22Rv1 (cell line): ENCODE data around the gene SRPK1.

Source experiments
- H3K27ac ChIP-seq: fragments of 450-650 bp; 2 replicates; pipeline ENCODE4 v1.5.1; 2017
- ZFX ChIP-seq: fragments of 450-650 bp; IDR thresholded peaks from 2 replicates; pipeline ENCODE4 v1.6.1; 2017; ENCODE audit warnings: antibody characterized with exemption, borderline replicate concordance
- TF ChIP-seq, protein P1 (sequence below): fragments of 450-650 bp; IDR thresholded peaks from 2 replicates; pipeline ENCODE4 v1.5.1; 2017; ENCODE audit warnings: mild to moderate bottlenecking

Gene SRPK1

DNA sequence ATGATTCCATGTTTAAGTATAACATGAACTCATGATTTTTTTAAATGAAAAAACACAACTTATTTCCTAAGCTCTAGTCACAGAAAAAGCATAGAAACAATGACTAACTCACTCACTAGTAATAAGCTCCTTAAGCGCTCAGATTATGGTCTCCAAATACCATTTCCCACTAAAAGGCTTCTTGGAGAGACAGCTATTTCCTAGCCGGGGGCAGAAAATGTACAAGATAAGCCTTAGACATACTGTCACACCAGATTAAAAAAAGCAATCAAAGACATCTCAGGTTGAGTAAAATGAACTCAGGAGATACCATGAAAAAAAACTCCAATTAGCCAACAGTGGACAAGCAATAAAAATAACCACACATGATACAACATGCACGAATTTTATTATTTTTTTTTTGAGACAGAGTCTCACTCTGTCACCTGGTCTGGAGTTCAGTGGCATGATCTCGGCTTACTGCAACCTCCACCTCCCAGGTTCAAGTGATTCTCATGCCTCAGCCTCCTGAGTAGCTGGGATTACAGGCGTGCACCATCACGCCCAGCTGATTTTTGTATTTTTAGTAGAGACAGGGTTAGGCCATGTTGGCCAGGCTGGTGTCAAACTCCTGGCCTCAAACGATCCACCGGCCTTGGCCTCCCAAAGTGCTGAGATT, 14.9 kb downstream of the SRPK1 start:
- H3K27ac ChIP-seq = no peak overlapping the region
- TF ChIP-seq, protein P1, sequence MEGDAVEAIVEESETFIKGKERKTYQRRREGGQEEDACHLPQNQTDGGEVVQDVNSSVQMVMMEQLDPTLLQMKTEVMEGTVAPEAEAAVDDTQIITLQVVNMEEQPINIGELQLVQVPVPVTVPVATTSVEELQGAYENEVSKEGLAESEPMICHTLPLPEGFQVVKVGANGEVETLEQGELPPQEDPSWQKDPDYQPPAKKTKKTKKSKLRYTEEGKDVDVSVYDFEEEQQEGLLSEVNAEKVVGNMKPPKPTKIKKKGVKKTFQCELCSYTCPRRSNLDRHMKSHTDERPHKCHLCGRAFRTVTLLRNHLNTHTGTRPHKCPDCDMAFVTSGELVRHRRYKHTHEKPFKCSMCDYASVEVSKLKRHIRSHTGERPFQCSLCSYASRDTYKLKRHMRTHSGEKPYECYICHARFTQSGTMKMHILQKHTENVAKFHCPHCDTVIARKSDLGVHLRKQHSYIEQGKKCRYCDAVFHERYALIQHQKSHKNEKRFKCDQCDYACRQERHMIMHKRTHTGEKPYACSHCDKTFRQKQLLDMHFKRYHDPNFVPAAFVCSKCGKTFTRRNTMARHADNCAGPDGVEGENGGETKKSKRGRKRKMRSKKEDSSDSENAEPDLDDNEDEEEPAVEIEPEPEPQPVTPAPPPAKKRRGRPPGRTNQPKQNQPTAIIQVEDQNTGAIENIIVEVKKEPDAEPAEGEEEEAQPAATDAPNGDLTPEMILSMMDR = no peak
- TF ChIP-seq ZFX = no peak

DNA sequence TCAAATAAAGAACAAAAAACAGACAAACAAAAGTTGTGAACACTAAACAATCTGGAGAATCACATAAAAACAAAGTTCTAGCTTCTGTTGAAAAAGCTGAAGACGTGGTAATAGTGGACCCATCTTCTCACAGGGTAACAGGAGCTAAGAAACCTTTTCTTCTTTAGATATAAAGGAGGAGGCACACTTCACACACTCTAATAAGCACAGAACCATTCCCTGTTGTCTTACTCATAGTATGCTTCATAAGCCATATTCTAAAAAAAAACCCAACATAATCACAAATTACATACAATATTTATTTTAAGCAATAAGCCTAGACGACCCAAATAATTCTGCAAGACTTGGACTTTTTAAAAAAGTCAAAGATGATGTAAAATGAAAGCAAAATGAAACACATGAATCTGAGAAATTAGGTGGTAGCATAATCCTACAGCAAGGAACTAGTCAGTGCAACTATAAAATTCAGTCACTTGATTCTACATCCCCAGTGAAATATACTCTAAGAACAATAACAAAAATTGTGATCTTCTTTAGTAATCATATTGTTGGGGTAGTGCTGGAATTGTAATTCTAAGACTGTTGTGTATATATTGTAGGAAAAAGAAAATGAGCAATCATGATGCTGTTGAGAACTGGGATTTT, 15.6 kb downstream of the SRPK1 start:
- TF ChIP-seq ZFX = no peak
- TF ChIP-seq, protein P1 = no peak
- no peak overlapping the region for H3K27ac ChIP-seq

DNA sequence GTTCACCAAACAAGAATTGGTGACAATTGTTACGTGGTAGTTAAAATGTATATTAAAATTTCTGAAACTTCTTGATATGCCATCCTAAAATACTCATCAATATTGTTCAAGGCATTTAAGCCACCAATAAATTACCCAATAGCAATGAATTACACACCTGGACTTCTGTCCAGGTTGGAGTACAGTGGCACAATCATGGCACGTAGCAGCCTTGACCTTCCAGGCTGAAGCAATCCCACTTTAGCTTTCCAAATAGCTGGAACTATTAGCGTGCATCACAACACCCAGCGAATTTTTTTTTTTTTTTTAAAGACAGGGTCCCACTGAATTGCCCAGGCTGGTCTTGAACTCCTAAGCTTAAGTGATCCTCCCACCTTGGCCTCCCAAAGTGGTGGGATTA, 17.2 kb downstream of the SRPK1 start:
- TF ChIP-seq ZFX = no peak
- TF ChIP-seq, protein P1 = no peak
- H3K27ac ChIP-seq = no peak overlapping the region

DNA sequence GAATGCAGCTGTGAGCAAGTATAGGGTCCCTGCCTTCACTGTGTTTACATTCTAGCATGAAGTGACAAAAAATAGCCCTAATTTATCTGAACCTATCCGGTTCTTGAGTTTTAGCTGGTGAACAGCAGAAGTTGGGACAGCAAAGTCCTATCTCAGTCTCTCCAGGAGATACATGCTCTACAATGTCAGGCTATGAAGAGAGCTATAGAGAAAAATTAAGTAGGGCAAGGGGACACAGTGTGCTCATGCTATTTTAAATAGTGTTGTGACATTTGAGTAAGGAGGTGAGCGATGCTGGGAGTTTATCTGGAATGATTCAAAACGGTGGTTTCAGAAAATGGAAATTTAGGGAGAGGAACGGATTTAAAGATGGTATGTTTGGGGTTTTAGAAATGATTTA, 20.4 kb downstream of the SRPK1 start:
- no peak overlapping the region for H3K27ac ChIP-seq
- TF ChIP-seq ZFX = no peak
- TF ChIP-seq, protein P1 = no peak

DNA sequence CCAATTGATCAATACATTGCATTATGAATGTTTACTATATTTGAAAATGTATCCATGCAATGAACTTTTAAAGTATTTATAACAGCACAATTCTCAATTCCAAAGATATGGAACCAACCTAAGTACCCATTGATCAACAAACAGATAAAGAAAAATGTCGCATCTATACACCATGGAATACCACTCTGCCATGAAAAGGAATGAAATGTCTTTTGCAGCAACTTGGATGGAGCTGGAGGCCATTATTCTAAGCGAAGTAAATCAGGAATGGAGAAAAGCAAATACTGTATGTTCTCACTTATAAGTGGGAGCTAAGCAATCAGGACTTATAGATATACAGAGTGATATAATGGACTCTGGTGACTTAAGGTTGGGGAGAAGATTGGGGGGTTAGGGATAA, 22.9 kb downstream of the SRPK1 start:
- TF ChIP-seq ZFX = no peak
- TF ChIP-seq, protein P1 = no peak

DNA sequence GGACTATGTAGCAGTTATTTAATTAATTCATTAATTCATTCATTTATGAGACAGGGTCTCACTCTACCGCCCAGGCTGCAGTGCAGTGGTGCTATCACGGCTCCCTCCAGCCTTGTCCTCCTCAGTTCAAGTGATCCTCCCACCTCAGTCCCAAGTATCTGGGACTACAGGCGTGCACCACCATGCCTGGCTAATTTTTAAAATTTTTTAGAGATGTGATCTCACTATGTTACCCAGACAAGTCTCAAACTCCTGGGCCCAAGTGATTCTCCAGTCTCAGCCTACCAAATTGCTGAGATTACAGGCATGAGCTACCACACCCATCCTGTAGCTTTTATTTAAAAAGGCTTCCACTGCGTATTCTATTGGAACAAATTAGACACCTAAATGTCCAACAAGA, 23.4 kb downstream of the SRPK1 start:
- no peak overlapping the region for H3K27ac ChIP-seq
- TF ChIP-seq, protein P1 = no peak
- TF ChIP-seq ZFX = no peak

More for the DNA sequence above, 22.9 kb downstream of the SRPK1 start:
- H3K27ac ChIP-seq = no peak overlapping the region

DNA sequence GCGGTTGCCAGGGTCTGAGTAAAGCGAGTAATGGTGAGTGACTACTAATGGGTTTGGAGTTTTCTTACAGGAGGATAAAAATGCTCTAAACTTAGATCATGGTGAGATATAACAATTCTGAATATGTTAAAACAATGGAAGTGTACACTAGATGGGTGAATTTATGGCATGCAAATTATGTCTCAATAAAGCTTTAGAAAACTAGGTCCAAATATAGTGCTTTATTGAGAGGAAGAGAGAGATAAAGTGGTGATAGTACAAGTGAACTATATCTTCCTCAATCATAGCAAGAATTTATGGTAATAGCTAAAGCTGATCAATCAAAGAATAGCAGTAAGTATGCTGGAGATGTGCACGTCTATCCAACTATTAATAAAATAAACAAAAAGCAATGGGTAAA, 23.9 kb downstream of the SRPK1 start:
- no peak overlapping the region for H3K27ac ChIP-seq
- no peak for TF ChIP-seq ZFX
- TF ChIP-seq, protein P1 = no peak
